Breast epithelium (tissue), 3 donors: Measurements from ENCODE around the gene VGLL4.

Experiments
- CTCF ChIP-seq, 3 donors: fragments of 450-650 bp; IDR thresholded peaks; one replicate each; pipeline ENCODE4 v1.5.1; 2016 to 2017; ENCODE audit warnings: antibody characterized with exemption in 3 of 3, mild to moderate bottlenecking in 3 of 3, moderate library complexity in 3 of 3
- POLR2A ChIP-seq: fragments of 450-650 bp; IDR thresholded peaks from one replicate; pipeline ENCODE4 v1.6.1; 2016; ENCODE audit warnings: antibody characterized with exemption, mild to moderate bottlenecking, moderate library complexity

DNA sequence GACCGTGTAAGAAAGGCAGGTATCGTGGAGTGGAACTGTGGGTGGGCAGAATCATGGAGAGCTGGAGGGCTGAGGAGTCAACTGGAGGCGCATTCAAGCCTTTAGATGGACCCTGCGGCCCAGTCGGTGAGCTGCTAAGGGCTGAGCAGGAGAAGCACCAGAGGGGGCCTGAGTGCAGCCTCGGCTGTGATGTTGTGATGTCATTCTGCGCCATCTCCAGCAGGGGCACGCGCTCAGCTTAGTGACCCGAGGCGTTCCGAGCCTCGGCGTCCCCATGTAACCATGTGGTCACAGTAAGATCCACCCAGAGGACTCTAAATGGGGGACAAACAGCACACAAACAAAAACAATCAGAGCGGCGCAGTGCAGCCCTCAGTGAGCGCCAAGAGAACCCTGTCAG lies 76.8 kb downstream of the VGLL4 start:
- TF ChIP-seq POLR2A (no peak), CTCF (IDR thresholded peaks at IDR 0.05) (no peak)
